DOHH2 (cell line): ENCODE results near the gene ATP7B.

Source experiments
- CTCF ChIP-seq: fragments of 200-600 bp; sonication (generic); IDR thresholded peaks from one replicate; pipeline ENCODE4 v1.5.1; 2014; ENCODE audit warnings: antibody characterized with exemption, mild to moderate bottlenecking, low read depth, low read length; ENCODE audit not compliant: poor library complexity, severe bottlenecking
- EZH2phosphoT487 ChIP-seq: fragments of 200-600 bp; sonication (generic); IDR thresholded peaks from 2 replicates; pipeline ENCODE4 v1.6.1; 2017; ENCODE audit warnings: borderline replicate concordance, mild to moderate bottlenecking, antibody characterized with exemption, low read length, moderate library complexity, mixed read lengths

- TF ChIP-seq CTCF (no peak), EZH2phosphoT487 (no peak)
These were observed 21.8 kb upstream of the ATP7B start for GRCh38 chr13:52033039-52033438.
